Panc1 (cell line): ENCODE results near the gene DLL3. TPM values are rescaled to one million over a fixed set of nuclear protein-coding genes. Genes with fewer than 3 reads are reported as not detected.

Experiments used
- ATAC-seq: fragments of 200-7000 bp; cut with Tn5 transposase; 2 replicates; pipeline ENCODE4 v1.9.1; 2020; ENCODE audit warnings: mild to moderate bottlenecking, moderate library complexity
- BruUV-seq: library from RNA; stranded (reverse); fragments of 400-500 nt; replicated peaks from 2 replicates; lab custom pipeline; 2021; lab: Mats Ljungman, UMichigan
- CTCF ChIA-PET: fragments of 300-600 bp; sonication (Branson Sonifier 250); formaldehyde crosslinking; loops from one replicate; lab custom pipeline; 2022; ENCODE audit warnings: antibody characterized with exemption; lab: Charles Lee
- POLR2A ChIA-PET: fragments of 300-600 bp; sonication (Branson Sonifier 250); formaldehyde crosslinking; loops from one replicate; lab custom pipeline; 2022; ENCODE audit warnings: antibody characterized with exemption; lab: Charles Lee
- DNase-seq: peaks from one replicate; pipeline ENCODE4 v3.0.0-alpha.2; 2010; ENCODE audit warnings: low read depth, low spot score
- H3K27ac ChIP-seq: 2 replicates; pipeline ENCODE4 v1.5.1; 2011; ENCODE audit warnings: mild to moderate bottlenecking, low read length, inconsistent platforms
- H3K27me3 ChIP-seq: fragments of 200-500 bp; sonication (Bioruptor generic); 2 replicates; pipeline ENCODE4 v1.6.0; 2014; ENCODE audit warnings: low read length, inconsistent platforms; ENCODE audit not compliant: control insufficient read depth, insufficient read depth
- H3K36me3 ChIP-seq: fragments of 200-500 bp; sonication (Bioruptor generic); 2 replicates; pipeline ENCODE4 v1.5.1; 2014; ENCODE audit warnings: inconsistent platforms, mild to moderate bottlenecking, low read length, moderate library complexity; ENCODE audit not compliant: control insufficient read depth, insufficient read depth
- H3K4me1 ChIP-seq: 2 replicates; pipeline ENCODE4 v1.5.1; 2011; ENCODE audit warnings: inconsistent platforms, mild to moderate bottlenecking, low read length, moderate library complexity; ENCODE audit not compliant: control insufficient read depth, insufficient read depth
- H3K4me3 ChIP-seq, 2 experiments: 2 replicates each; pipeline ENCODE4 v1.5.1; 2011 to 2012; ENCODE audit warnings: low read depth in 2 of 2, low read length in 2 of 2, mild to moderate bottlenecking in 2 of 2, inconsistent platforms in 1 of 2, moderate library complexity in 1 of 2
- H3K9me3 ChIP-seq: fragments of 200-500 bp; sonication (Bioruptor generic); 2 replicates; pipeline ENCODE4 v1.5.1; 2014; ENCODE audit warnings: low read depth, mild to moderate bottlenecking, inconsistent platforms, low read length, moderate library complexity; ENCODE audit not compliant: control insufficient read depth, insufficient read depth
- CTCF ChIP-seq: fragments of 450-650 bp; IDR thresholded peaks from 2 replicates; pipeline ENCODE4 v1.5.1; 2017; ENCODE audit warnings: mild to moderate bottlenecking
- POLR2AphosphoS5 ChIP-seq: IDR thresholded peaks from 2 replicates; pipeline ENCODE4 v1.6.1; 2012; ENCODE audit warnings: mild to moderate bottlenecking, low read depth, low read length, moderate library complexity
- REST ChIP-seq, 2 experiments: IDR thresholded peaks; 2 replicates each; pipeline ENCODE4 v1.6.1; 2011 to 2012; ENCODE audit warnings: low read depth in 2 of 2, control low read depth in 1 of 2, low read length in 1 of 2, mild to moderate bottlenecking in 1 of 2, moderate library complexity in 1 of 2; ENCODE audit not compliant: insufficient read depth in 1 of 2
- SIN3A ChIP-seq: IDR thresholded peaks from 2 replicates; pipeline ENCODE4 v1.6.1; 2012; ENCODE audit warnings: low read depth, mild to moderate bottlenecking, low read length, moderate library complexity, borderline replicate concordance; ENCODE audit not compliant: insufficient read depth
- TCF7L2 ChIP-seq: IDR thresholded peaks from 2 replicates; pipeline ENCODE4 v1.6.1; 2011; ENCODE audit warnings: mild to moderate bottlenecking, low read depth, low read length, inconsistent platforms
- in situ Hi-C: cut with HindIII; loops from 2 replicates; pipeline ENCODE4 v1.10.0; 2016; ENCODE audit warnings: low sequenced_read_pairs, low pct_unique_long_range_greater_than_20kb
- intact Hi-C: fragments of 100-400 bp; cut with micrococcal nuclease; formaldehyde crosslinking; loops from one replicate; pipeline ENCODE4 v1.10.0; 2022; ENCODE audit not compliant: unreplicated experiment
- total RNA-seq: library from RNA; stranded (reverse); gene quantifications from one replicate; pipeline ENCODE4 v1.2.1, GENCODE V29; 2021; ENCODE audit not compliant: unreplicated experiment

The DLL3 gene
- total RNA-seq, 1 experiment from 2014 or later = 76.9 TPM

- Histone ChIP-seq H3K27me3 (no peaks in the 10 kb centered on the region), H3K9me3 (no peaks in the 10 kb centered on the region), H3K36me3 (peaks cover 51% of the 10 kb centered on the region), H3K4me1 (0 out of 2 replicates have a peak, but pooled peaks cover 3% of the 10 kb centered on the region), H3K4me3 (no peak overlapping the region), H3K27ac (no peak overlapping the region)
- in situ Hi-C loops (no loop called here), intact Hi-C loops (no loop called here)
- ATAC-seq (peak; percentile 9), DNase-seq (no peak)
- no TSS peak for BruUV-seq
- ChIA-PET CTCF (interaction anchor here (0.6 to 2.0 kb wide), 8 partner anchors 9 to 49 kb away, joined by 3 to 14 read pairs (median 6); partner anchors contain the start of genes DLL3 and EID2B), POLR2A (interaction anchor here (0.5 to 1.5 kb wide), 7 partner anchors 9 to 489 kb away, joined by 3 to 16 read pairs (median 4); partner anchors contain the start of genes DLL3, EID2B and RPS16)
- no peak for TF ChIP-seq SIN3A
- TF ChIP-seq TCF7L2 = no peak
- TF ChIP-seq REST (IDR thresholded peaks at IDR 0.05; ENCODE audit: insufficient read depth in 1 of 2, low read depth in 2 of 2, low read length in 1 of 2) = no peak
- TF ChIP-seq POLR2AphosphoS5 = no peak
- no peak for TF ChIP-seq CTCF
These were observed 9.0 kb upstream of the DLL3 start for GRCh38 chr19:39489756-39490155.

GRCh38 chr19:39492225-39492624 lies 6.5 kb upstream of the DLL3 start:
- Histone ChIP-seq H3K9me3 (no peaks in the 10 kb centered on the region), H3K27me3 (no peaks in the 10 kb centered on the region), H3K4me3 (no peak overlapping the region), H3K36me3 (peaks cover 29% of the 10 kb centered on the region), H3K4me1 (0 out of 2 replicates have a peak, but pooled peaks cover 3% of the 10 kb centered on the region), H3K27ac (no peak overlapping the region)
- TSS peak; percentile 54 for BruUV-seq
- ATAC-seq (peak; percentile 0; the same call in 1 of the 2 replicates), DNase-seq (no peak)
- in situ Hi-C loops = no loop called here
- CTCF ChIA-PET = interaction anchor here (0.5 to 2.7 kb wide), 13 partner anchors 11 to 169 kb away, joined by 3 to 17 read pairs (median 10); partner anchors contain the start of genes EID2B, TIMM50 and ZFP36
- TF ChIP-seq CTCF = no peak
- TF ChIP-seq REST (IDR thresholded peaks at IDR 0.05; ENCODE audit: insufficient read depth in 1 of 2, low read depth in 2 of 2, low read length in 1 of 2) = no peak
- TF ChIP-seq SIN3A = no peak
- TF ChIP-seq TCF7L2 = no peak
- TF ChIP-seq POLR2AphosphoS5 = no peak
- intact Hi-C loops = no loop called here
- POLR2A ChIA-PET = interaction anchor here (0.5 to 1.7 kb wide), 9 partner anchors 11 to 595 kb away, joined by 3 to 14 read pairs (median 8); partner anchors contain the start of genes RPS16 and TIMM50
